Keratinocyte (primary cell): Measurements from ENCODE around the gene CD14. TPM values are rescaled to one million over a fixed set of nuclear protein-coding genes. Genes with fewer than 3 reads are reported as not detected.

Experiments
- DNase-seq: peaks from one replicate; pipeline ENCODE4 v3.0.0-alpha.2; 2011; ENCODE audit warnings: low read depth, missing footprints, low spot score
- FAIRE-seq: peaks from 2 replicates; lab custom pipeline; 2011; peaks lifted over from hg19 to GRCh38; lab: Jason Lieb, UNC
- H2AFZ ChIP-seq: 2 replicates; pipeline ENCODE4 v1.6.0; 2012; ENCODE audit warnings: low read length, control low read depth, inconsistent platforms; ENCODE audit not compliant: control insufficient read depth
- H3K27ac ChIP-seq: 2 replicates; pipeline ENCODE4 v1.5.1; 2011; ENCODE audit warnings: low read length; ENCODE audit not compliant: control insufficient read depth, insufficient read depth
- H3K27me3 ChIP-seq: 3 replicates; pipeline ENCODE4 v1.6.0; 2011; ENCODE audit warnings: low read length; ENCODE audit not compliant: control insufficient read depth, insufficient read depth; ENCODE audit errors: extremely low read depth
- H3K36me3 ChIP-seq, 2 experiments: 2 replicates in 1 of 2; 3 replicates in 1 of 2; pipeline ENCODE4 v1.5.1; 2011; ENCODE audit warnings: low read length in 2 of 2, mild to moderate bottlenecking in 1 of 2; ENCODE audit not compliant: control insufficient read depth in 2 of 2, insufficient read depth in 2 of 2; ENCODE audit errors: extremely low read depth in 1 of 2
- H3K4me1 ChIP-seq: 3 replicates; pipeline ENCODE4 v1.5.1; 2011; ENCODE audit warnings: low read length; ENCODE audit not compliant: control insufficient read depth, insufficient read depth; ENCODE audit errors: extremely low read depth
- H3K4me2 ChIP-seq: 3 replicates; pipeline ENCODE4 v1.6.0; 2011; ENCODE audit warnings: low read depth, low read length; ENCODE audit not compliant: control insufficient read depth, insufficient read depth; ENCODE audit errors: extremely low read depth
- H3K4me3 ChIP-seq, 3 experiments: fragments of 200-600 bp in 1 of 3; sonication (generic) in 1 of 3; 2 replicates in 2 of 3; 3 replicates in 1 of 3; pipeline ENCODE4 v1.5.1; 2011 to 2016; ENCODE audit warnings: low read length in 3 of 3, mild to moderate bottlenecking in 3 of 3, control low read depth in 2 of 3, inconsistent platforms in 1 of 3, low read depth in 1 of 3, mixed read lengths in 1 of 3, mixed run types in 1 of 3, moderate library complexity in 1 of 3; ENCODE audit not compliant: control insufficient read depth in 2 of 3, insufficient read depth in 2 of 3; ENCODE audit errors: extremely low read depth in 1 of 3
- H3K79me2 ChIP-seq: 2 replicates; pipeline ENCODE4 v1.6.0; 2012; ENCODE audit warnings: low read length; ENCODE audit not compliant: control insufficient read depth, insufficient read depth
- H3K9ac ChIP-seq: 3 replicates; pipeline ENCODE4 v1.6.0; 2011; ENCODE audit warnings: low read length; ENCODE audit not compliant: control insufficient read depth, insufficient read depth; ENCODE audit errors: extremely low read depth
- H3K9me1 ChIP-seq: 3 replicates; pipeline ENCODE4 v1.6.0; 2011; ENCODE audit warnings: low read length; ENCODE audit not compliant: control insufficient read depth, insufficient read depth; ENCODE audit errors: extremely low read depth
- H3K9me3 ChIP-seq: 2 replicates; pipeline ENCODE4 v1.5.1; 2012; ENCODE audit warnings: low read depth, low read length; ENCODE audit not compliant: control insufficient read depth
- H4K20me1 ChIP-seq: 3 replicates; pipeline ENCODE4 v1.6.0; 2011; ENCODE audit warnings: low read length; ENCODE audit not compliant: control insufficient read depth, insufficient read depth; ENCODE audit errors: extremely low read depth
- CTCF ChIP-seq, 3 experiments: IDR thresholded peaks in 1 of 3; conservative IDR thresholded peaks in 1 of 3; optimal IDR thresholded peaks in 1 of 3; 2 replicates in 2 of 3; 3 replicates in 1 of 3; pipeline versions ENCODE3 to v1.5.1; 2011; ENCODE audit warnings: low read length in 3 of 3, mild to moderate bottlenecking in 3 of 3, moderate library complexity in 2 of 3, control low read depth in 1 of 3, inconsistent platforms in 1 of 3; ENCODE audit not compliant: insufficient read depth in 2 of 3; ENCODE audit errors: extremely low read depth in 1 of 3
- EZH2 ChIP-seq: IDR thresholded peaks from one replicate; pipeline ENCODE4 v1.6.1; 2012; ENCODE audit warnings: inconsistent platforms, mild to moderate bottlenecking, low read length, moderate library complexity
- dilution Hi-C: fragments of 300-500 bp; cut with MboI; formaldehyde crosslinking; loops from one replicate; pipeline ENCODE4 v1.7.0; 2020; ENCODE audit warnings: low sequenced_read_pairs; ENCODE audit not compliant: extremely low pct_ligation_motif_present
- polyA plus RNA-seq, 5 experiments: library from polyadenylated mRNA; depleted of rRNA in 3 of 5; stranded (reverse) in 3 of 5; stranded (forward) in 1 of 5; unstranded in 1 of 5; fragments of >200 nt; gene quantifications; 1 replicate in 1 of 5; 2 replicates in 3 of 5; 3 replicates in 1 of 5; pipeline versions ENCODE4 v1.2.1 to v1.2.3, GENCODE V29; 2011 to 2012; ENCODE audit warnings: missing spikeins in 2 of 5, low read depth in 1 of 5, low replicate concordance in 1 of 5

Gene CD14
- polyA plus RNA-seq, 1 donor (not counting 4 experiments of a cell fraction or from before 2014, with no cell fraction given), result 0.18 TPM

GRCh38 chr5:140642718-140643117 is 9.7 kb upstream of the CD14 start:
- Histone ChIP-seq H3K79me2 (peaks cover 26% of the 10 kb centered on the region), H3K27ac (no peak overlapping the region), H3K9ac (no peak overlapping the region), H2AFZ (no peak overlapping the region), H3K4me3 (no peak overlapping the region), H3K4me2 (no peak overlapping the region), H3K9me3 (no peaks in the 10 kb centered on the region), H3K27me3 (no peaks in the 10 kb centered on the region), H3K9me1 (no peaks in the 10 kb centered on the region), H3K36me3 (peaks cover 10 to 17% of the 10 kb centered on the region in 2 experiments), H4K20me1 (no peaks in the 10 kb centered on the region), H3K4me1 (peaks cover 12% of the 10 kb centered on the region)
- dilution Hi-C loops, result no loop called here
- DNase-seq (no peak), FAIRE-seq (no peak)
- TF ChIP-seq CTCF (optimal IDR thresholded peaks at IDR 0.05 in 1 of 3, IDR thresholded peaks at IDR 0.05 in 1 of 3, conservative IDR thresholded peaks at IDR 0.05 in 1 of 3; ENCODE audit: extremely low read depth in 1 of 3, insufficient read depth in 2 of 3, low read length in 3 of 3) (no peak), EZH2 (no peak)

- Histone ChIP-seq H3K79me2 (peaks cover 17% of the 10 kb centered on the region), H3K27me3 (no peaks in the 10 kb centered on the region), H4K20me1 (no peaks in the 10 kb centered on the region), H2AFZ (no peak overlapping the region), H3K27ac (no peak overlapping the region), H3K4me3 (no peak overlapping the region), H3K36me3 (peaks cover 10 to 17% of the 10 kb centered on the region in 2 experiments), H3K4me2 (no peak overlapping the region), H3K9ac (no peak overlapping the region), H3K9me1 (no peaks in the 10 kb centered on the region), H3K4me1 (peaks cover 12% of the 10 kb centered on the region), H3K9me3 (no peaks in the 10 kb centered on the region)
- DNase-seq, result no peak
- dilution Hi-C loops, result no loop called here
- no peak for FAIRE-seq
- no peak for TF ChIP-seq CTCF (optimal IDR thresholded peaks at IDR 0.05 in 1 of 3, IDR thresholded peaks at IDR 0.05 in 1 of 3, conservative IDR thresholded peaks at IDR 0.05 in 1 of 3; ENCODE audit: extremely low read depth in 1 of 3, insufficient read depth in 2 of 3, low read length in 3 of 3)
These were observed 8.7 kb upstream of the CD14 start for GRCh38 chr5:140641716-140642115.
